MCF 10A (cell line): ENCODE results near the gene RNF138. TPM values are rescaled to one million over a fixed set of nuclear protein-coding genes. Genes with fewer than 3 reads are reported as not detected.

Experiments used
- Bru-seq: library from RNA; stranded (reverse); fragments of 400-500 nt; gene quantifications from one replicate; lab custom pipeline; 2021; lab: Mats Ljungman, UMichigan
- BruChase-seq, 2 experiments: library from RNA; stranded (reverse); fragments of 400-500 nt; gene quantifications; one replicate each; lab custom pipeline; 2021; lab: Mats Ljungman, UMichigan
- BruUV-seq: library from RNA; stranded (reverse); fragments of 400-500 nt; replicated peaks from 2 replicates; lab custom pipeline; 2021; lab: Mats Ljungman, UMichigan
- CTCF ChIA-PET: fragments of 300-600 bp; sonication (Branson Sonifier 250); formaldehyde crosslinking; extraction: SDS; loops from one replicate; lab custom pipeline; 2021; ENCODE audit warnings: antibody characterized with exemption, inconsistent platforms; lab: Yijun Ruan, JAX
- POLR2A ChIA-PET: fragments of 300-600, 350-650 bp; sonication (Branson Sonifier 250); formaldehyde crosslinking; extraction: SDS; loops from one replicate; lab custom pipeline; 2020; ENCODE audit warnings: antibody characterized with exemption, inconsistent platforms; lab: Yijun Ruan, JAX
- DNase-seq: peaks from one replicate; pipeline ENCODE4 v3.0.0-alpha.2; 2018; ENCODE audit not compliant: unreplicated experiment
- H3K27ac Mint-ChIP-seq: one replicate; pipeline ENCODE4 v1.8.0; 2022; ENCODE audit warnings: mild to moderate bottlenecking, low read depth, mixed read lengths; ENCODE audit not compliant: unreplicated experiment
- H3K27me3 Mint-ChIP-seq: one replicate; pipeline ENCODE4 v1.8.0; 2022; ENCODE audit warnings: mixed read lengths; ENCODE audit not compliant: insufficient read depth, unreplicated experiment
- H3K36me3 Mint-ChIP-seq: one replicate; pipeline ENCODE4 v1.8.0; 2022; ENCODE audit warnings: mild to moderate bottlenecking, moderate library complexity, mixed read lengths; ENCODE audit not compliant: insufficient read depth, unreplicated experiment
- H3K4me1 Mint-ChIP-seq: one replicate; pipeline ENCODE4 v1.8.0; 2022; ENCODE audit warnings: mixed read lengths; ENCODE audit not compliant: insufficient read depth, unreplicated experiment
- H3K4me3 Mint-ChIP-seq: one replicate; pipeline ENCODE4 v1.8.0; 2022; ENCODE audit warnings: mild to moderate bottlenecking, moderate library complexity, mixed read lengths; ENCODE audit not compliant: unreplicated experiment
- H3K9me3 Mint-ChIP-seq: one replicate; pipeline ENCODE4 v1.8.0; 2022; ENCODE audit warnings: mixed read lengths; ENCODE audit not compliant: unreplicated experiment
- CTCF ChIP-seq: fragments of 200-600 bp; IDR thresholded peaks from one replicate; pipeline ENCODE4 v1.8.0; 2022; ENCODE audit warnings: antibody characterized with exemption, mild to moderate bottlenecking; ENCODE audit not compliant: unreplicated experiment
- intact Hi-C: fragments of 100-400 bp; cut with micrococcal nuclease; formaldehyde crosslinking; loops from 2 replicates; pipeline ENCODE4 v1.14.1; 2022
- long read RNA-seq: library from polyadenylated mRNA; stranded (forward); transcript quantifications from one replicate; pipeline ENCODE4 v2.0.0, GENCODE V29; 2022
- total RNA-seq: library from RNA; stranded (reverse); gene quantifications from 2 replicates; pipeline ENCODE4 v1.2.3, GENCODE V29; 2022

Gene RNF138
- 42.3 and 64.5 TPM in 2 replicates for total RNA-seq
- percentile 89 among the genes with signal in this experiment for Bru-seq, nascent RNA
- percentile 89 among the genes with signal in this experiment for BruChase-seq, experiment 1, labeled RNA remaining after a 6-hour chase
- percentile 92 among the genes with signal in this experiment for BruChase-seq, experiment 2, labeled RNA remaining after a 2-hour chase
- long read RNA-seq, transcript RNF138-201 (5 exons, 2,071 nt): minor isoform, 9 of 154 reads
- long read RNA-seq, transcript RNF138-202 (8 exons, 3,570 nt): major isoform, 68 of 154 reads
- long read RNA-seq, partial matches to known transcripts: 56 of 154 reads
- long read RNA-seq, other reads (novel, unspliced or antisense): 21 of 154 reads

GRCh38 chr18:32091724-32092421 lies at the start of gene RNF138:
Gene RNF138 (plus strand): TSS chr18:32091874. CDS start chr18:32092777, 903 bp downstream.
- Mint-ChIP-seq H3K4me3 (peak within 1 kb of the TSS; percentile 85), H3K4me1 (peaks cover 26% of the 10 kb centered on the region), H3K9me3 (no peaks in the 10 kb centered on the region), H3K36me3 (peaks cover 21% of the 10 kb centered on the region), H3K27me3 (no peaks in the 10 kb centered on the region), H3K27ac (peak within 1 kb of the TSS; percentile 97)
- BruUV-seq: TSS peak; percentile 62
- peak; percentile 85 for DNase-seq
- ChIA-PET POLR2A (interaction anchor here (0.6 to 4.6 kb wide), 15 partner anchors 12 to 1986 kb away, joined by 3 to 84 read pairs (median 3); partner anchors contain the start of genes RNF125 and TRAPPC8), CTCF (no interaction called here)
- TF ChIP-seq CTCF: no peak
- intact Hi-C loops: loop anchor here (1.0 to 5.0 kb wide), 2 partner anchors 149 to 830 kb away; partner anchors contain the start of gene TRAPPC8

- peaks cover 16% of the 10 kb centered on the region for H3K36me3 Mint-ChIP-seq
- no TSS peak for BruUV-seq
- no peak for DNase-seq
- H3K4me3 Mint-ChIP-seq: no peak overlapping the region
- no peak overlapping the region for H3K27ac Mint-ChIP-seq
- ChIA-PET CTCF (no interaction called here), POLR2A (no interaction called here)
- no peaks in the 10 kb centered on the region for H3K27me3 Mint-ChIP-seq
- no peak for TF ChIP-seq CTCF
- H3K4me1 Mint-ChIP-seq: no peaks in the 10 kb centered on the region
- no peaks in the 10 kb centered on the region for H3K9me3 Mint-ChIP-seq
- intact Hi-C loops: no loop called here
Measured at GRCh38 chr18:32042337-32042736, 49.3 kb upstream of the RNF138 start.

GRCh38 chr18:32048507-32049091 lies 43.1 kb upstream of the RNF138 start:
- no peak overlapping the region for H3K27ac Mint-ChIP-seq
- peak; percentile 47 for DNase-seq

More at GRCh38 chr18:32048507-32049091, 43.1 kb upstream of the RNF138 start:
- no TSS peak for BruUV-seq
- Mint-ChIP-seq H3K27me3 (no peaks in the 10 kb centered on the region), H3K4me1 (no peaks in the 10 kb centered on the region), H3K4me3 (no peak overlapping the region), H3K9me3 (no peaks in the 10 kb centered on the region), H3K36me3 (peaks cover 14% of the 10 kb centered on the region)
- POLR2A ChIA-PET: interaction anchor here (0.6 kb wide), 2 partner anchors 67 to 456 kb away, joined by 3 read pairs; no protein-coding TSS in a partner anchor
- TF ChIP-seq CTCF: no peak
- CTCF ChIA-PET: interaction anchor here (0.6 to 1.2 kb wide), 2 partner anchors 23 to 29 kb away, joined by 3 to 4 read pairs; partner anchors contain the start of gene RNF125
- intact Hi-C loops: no loop called here
